ENCODE results near the gene ZNF646. TPM values are rescaled to one million over a fixed set of nuclear protein-coding genes. Genes with fewer than 3 reads are reported as not detected.
A peak's percentile ranks its signal among the peaks of the same experiment; 100 is the strongest.

The ZNF646 gene
- total and polyA plus RNA-seq, 2 of the 13 experiments (the other 11 are each of a cell fraction or from before 2014, with no cell fraction given), result 3.4 to 10.9 TPM

DNA sequence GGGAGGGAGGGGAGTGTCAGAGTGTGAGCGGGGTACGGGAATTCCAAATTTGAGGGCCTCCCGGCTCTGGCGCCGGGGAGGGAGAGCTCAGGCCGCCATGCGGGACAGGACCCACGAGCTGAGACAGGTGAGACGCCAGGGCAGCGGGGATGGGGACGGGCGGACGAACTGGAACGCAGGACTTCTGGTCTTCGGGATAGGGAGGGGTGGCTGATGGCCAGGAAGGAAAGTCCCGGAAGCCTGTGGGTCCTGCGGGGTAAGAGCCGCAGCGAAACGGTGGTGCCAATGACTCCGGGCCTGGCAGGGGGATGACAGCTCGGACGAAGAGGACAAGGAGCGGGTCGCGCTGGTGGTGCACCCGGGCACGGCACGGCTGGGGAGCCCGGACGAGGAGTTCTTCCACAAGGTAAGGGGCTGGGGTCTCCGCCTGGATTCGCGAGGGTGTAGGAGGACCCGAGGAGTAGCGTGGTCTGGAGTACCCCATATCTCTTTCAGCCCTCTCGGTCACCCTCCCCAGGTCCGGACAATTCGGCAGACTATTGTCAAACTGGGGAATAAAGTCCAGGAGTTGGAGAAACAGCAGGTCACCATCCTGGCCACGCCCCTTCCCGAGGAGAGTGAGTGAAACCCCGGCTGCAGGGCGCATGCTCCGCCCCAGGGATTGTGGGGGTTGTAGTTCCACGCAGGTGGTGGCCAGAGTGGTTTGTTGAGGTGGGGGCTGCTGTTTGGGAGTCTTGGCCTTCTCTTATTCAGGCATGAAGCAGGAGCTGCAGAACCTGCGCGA is 40.3 kb upstream of the ZNF646 start (continued):
- TF ChIP-seq, protein P1, sequence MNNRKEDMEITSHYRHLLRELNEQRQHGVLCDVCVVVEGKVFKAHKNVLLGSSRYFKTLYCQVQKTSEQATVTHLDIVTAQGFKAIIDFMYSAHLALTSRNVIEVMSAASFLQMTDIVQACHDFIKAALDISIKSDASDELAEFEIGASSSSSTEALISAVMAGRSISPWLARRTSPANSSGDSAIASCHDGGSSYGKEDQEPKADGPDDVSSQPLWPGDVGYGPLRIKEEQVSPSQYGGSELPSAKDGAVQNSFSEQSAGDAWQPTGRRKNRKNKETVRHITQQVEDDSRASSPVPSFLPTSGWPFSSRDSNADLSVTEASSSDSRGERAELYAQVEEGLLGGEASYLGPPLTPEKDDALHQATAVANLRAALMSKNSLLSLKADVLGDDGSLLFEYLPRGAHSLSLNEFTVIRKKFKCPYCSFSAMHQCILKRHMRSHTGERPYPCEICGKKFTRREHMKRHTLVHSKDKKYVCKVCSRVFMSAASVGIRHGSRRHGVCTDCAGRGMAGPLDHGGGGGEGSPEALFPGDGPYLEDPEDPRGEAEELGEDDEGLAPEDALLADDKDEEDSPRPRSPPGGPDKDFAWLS (CRISPR knock-in tag; IDR thresholded peaks at IDR 0.05; ENCODE audit: borderline replicate concordance), result no peak
- TF ChIP-seq LBX2 (CRISPR knock-in tag; IDR thresholded peaks at IDR 0.05; ENCODE audit: borderline replicate concordance) (no peak; the same call in 1 of the 2 replicates), SAP130 (CRISPR knock-in tag; IDR thresholded peaks at IDR 0.05; ENCODE audit: low read depth) (peak; percentile 95), MTA3 (CRISPR knock-in tag; IDR thresholded peaks at IDR 0.05) (no peak), HNRNPLL (IDR thresholded peaks at IDR 0.05; ENCODE audit: low read depth, low read length, poor library complexity, severe bottlenecking) (no peak), ARNT (IDR thresholded peaks at IDR 0.05) (no peak), ZSCAN12 (CRISPR knock-in tag; IDR thresholded peaks at IDR 0.05) (0 out of 2 replicates have a peak, but pooled peaks have one; percentile 35), ZNF616 (CRISPR knock-in tag; IDR thresholded peaks at IDR 0.05; ENCODE audit: low read depth) (no peak), SALL1 (CRISPR knock-in tag; IDR thresholded peaks at IDR 0.05) (peak; percentile 80), ZNF350 (CRISPR knock-in tag; IDR thresholded peaks at IDR 0.05; ENCODE audit: borderline replicate concordance, low read depth) (no peak), ZNF143 (CRISPR knock-in tag; IDR thresholded peaks at IDR 0.05) (peak; percentile 98), NFKB2 (CRISPR knock-in tag; IDR thresholded peaks at IDR 0.05; ENCODE audit: borderline replicate concordance) (peak; percentile 72; the same call in 1 of the 2 replicates), SPEN (CRISPR knock-in tag; IDR thresholded peaks at IDR 0.05; ENCODE audit: low read depth) (0 out of 2 replicates have a peak, but pooled peaks have one; percentile 36), HINFP (CRISPR knock-in tag; IDR thresholded peaks at IDR 0.05; ENCODE audit: low read depth) (no peak), DNMT3B (CRISPR knock-in tag; conservative IDR thresholded peaks at IDR 0.05) (no peak), POLR2AphosphoS5 (IDR thresholded peaks at IDR 0.05; ENCODE audit: low read depth, low read length) (peak; percentile 99), ZNF234 (CRISPR knock-in tag; conservative IDR thresholded peaks at IDR 0.05) (no peak), ZSCAN21 (CRISPR knock-in tag; IDR thresholded peaks at IDR 0.05; ENCODE audit: borderline replicate concordance) (no peak), E2F2 (CRISPR knock-in tag; IDR thresholded peaks at IDR 0.05; ENCODE audit: borderline replicate concordance) (0 out of 2 replicates have a peak, but pooled peaks have one; percentile 34), ZBTB2 (CRISPR knock-in tag; IDR thresholded peaks at IDR 0.05; ENCODE audit: low read depth) (no peak)
- TF ChIP-seq, protein P2, sequence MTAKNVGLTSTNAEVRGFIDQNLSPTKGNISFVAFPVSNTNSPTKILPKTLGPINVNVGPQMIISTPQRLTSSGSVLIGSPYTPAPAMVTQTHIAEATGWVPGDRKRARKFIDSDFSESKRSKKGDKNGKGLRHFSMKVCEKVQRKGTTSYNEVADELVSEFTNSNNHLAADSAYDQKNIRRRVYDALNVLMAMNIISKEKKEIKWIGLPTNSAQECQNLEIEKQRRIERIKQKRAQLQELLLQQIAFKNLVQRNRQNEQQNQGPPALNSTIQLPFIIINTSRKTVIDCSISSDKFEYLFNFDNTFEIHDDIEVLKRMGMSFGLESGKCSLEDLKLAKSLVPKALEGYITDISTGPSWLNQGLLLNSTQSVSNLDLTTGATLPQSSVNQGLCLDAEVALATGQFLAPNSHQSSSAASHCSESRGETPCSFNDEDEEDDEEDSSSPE (CRISPR knock-in tag; IDR thresholded peaks at IDR 0.05), result no peak
